GM12891 (cell line): ENCODE data around the gene BTG4.

Experiments
- PAX5 ChIP-seq: IDR thresholded peaks from 2 replicates; pipeline ENCODE4 v1.6.1; 2011; ENCODE audit warnings: low read length, moderate library complexity, mild to moderate bottlenecking; ENCODE audit not compliant: insufficient read depth, severe bottlenecking
- POLR2A ChIP-seq: IDR thresholded peaks from 2 replicates; pipeline ENCODE4 v1.6.1; 2011; ENCODE audit warnings: low read depth, low read length, control low read depth

- TF ChIP-seq POLR2A: no peak
- TF ChIP-seq PAX5: no peak
These were observed 18.9 kb upstream of the BTG4 start for GRCh38 chr11:111531136-111531535.
